ENCODE measurements around the gene UBR2. TPM values are rescaled to one million over a fixed set of nuclear protein-coding genes. Genes with fewer than 3 reads are reported as not detected.
"Not testable (repeated sequence)": the region's sequence is repeated elsewhere in the genome, so short reads cannot be mapped to it uniquely, and the experiment has no call there.

UBR2 gene
- total and polyA plus RNA-seq, 12 donors = 11.4 to 46.9 (median 30.2) TPM

DNA sequence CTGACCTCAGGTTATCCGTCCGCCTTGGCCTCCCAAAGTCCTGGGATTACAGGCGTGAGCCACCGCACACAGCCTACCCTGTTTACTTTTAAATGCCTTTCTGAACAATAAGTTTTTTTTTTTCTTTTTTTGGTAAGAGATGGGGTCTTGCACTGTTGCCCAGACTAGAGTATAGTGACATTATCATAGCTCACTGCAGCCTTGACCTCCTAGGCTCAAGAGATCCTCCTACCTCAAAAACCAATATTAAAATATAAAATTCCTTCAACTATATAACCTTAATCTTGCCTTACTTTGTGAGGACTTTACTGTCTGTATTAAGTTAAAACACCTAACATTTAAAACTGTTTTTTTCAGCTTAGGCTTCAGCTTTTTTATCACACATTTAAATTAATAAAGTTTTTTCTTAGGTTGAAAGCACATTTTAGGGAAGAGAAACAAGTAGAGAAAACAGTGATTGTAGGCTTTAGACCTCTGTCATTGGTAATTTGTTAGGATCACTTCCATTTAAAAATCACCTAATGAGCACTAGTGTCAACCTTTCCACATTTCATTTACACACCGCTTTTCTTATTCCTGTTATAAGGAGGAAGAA lies 2.9 kb downstream of the UBR2 start:
- intact Hi-C loops (cut with DNase I) = no loop called here
- Histone ChIP-seq H3K27me3 (no peaks in the 10 kb centered on the region), H3K27ac (no peak overlapping the region), H3K36me3 (replicated peaks in 1 of 2) (no peaks in the 10 kb centered on the region), H3K9me3 (replicated peaks in 1 of 3) (no peaks in the 10 kb centered on the region), H3K4me1 (replicated peaks in 1 of 2) (peaks cover 0 to 41% of the 10 kb centered on the region in 2 donors), H3K4me3 (no peak overlapping the region)
- TF ChIP-seq POLR2A (IDR thresholded peaks at IDR 0.05) (no peak), CTCF (IDR thresholded peaks at IDR 0.05) (no peak)
- 71 to 90% (median 77%) methylated on average over 5 of the region's 5 CpGs for WGBS, 4 donors
- DNase-seq = no peak

DNA sequence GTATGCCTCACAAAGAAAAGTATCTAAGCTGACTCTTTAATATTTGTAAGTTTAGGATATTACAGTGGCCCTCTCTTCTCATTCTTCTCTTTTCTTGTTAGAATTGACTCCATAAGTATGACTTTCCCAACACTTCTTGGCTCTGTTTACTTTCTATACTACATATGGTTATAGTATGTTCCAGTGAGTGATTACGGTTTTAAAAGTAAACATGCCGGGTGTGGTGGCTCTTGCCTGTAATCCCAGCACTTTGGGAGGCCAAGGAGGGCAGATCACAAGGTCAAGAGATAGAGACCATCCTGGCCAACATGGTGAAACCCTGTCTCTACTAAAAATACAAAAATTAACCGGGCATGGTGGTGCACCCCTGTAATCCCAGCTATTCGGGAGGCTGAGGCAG lies 3.4 kb downstream of the UBR2 start:
- intact Hi-C loops (cut with DNase I) = not testable (repeated sequence)

DNA sequence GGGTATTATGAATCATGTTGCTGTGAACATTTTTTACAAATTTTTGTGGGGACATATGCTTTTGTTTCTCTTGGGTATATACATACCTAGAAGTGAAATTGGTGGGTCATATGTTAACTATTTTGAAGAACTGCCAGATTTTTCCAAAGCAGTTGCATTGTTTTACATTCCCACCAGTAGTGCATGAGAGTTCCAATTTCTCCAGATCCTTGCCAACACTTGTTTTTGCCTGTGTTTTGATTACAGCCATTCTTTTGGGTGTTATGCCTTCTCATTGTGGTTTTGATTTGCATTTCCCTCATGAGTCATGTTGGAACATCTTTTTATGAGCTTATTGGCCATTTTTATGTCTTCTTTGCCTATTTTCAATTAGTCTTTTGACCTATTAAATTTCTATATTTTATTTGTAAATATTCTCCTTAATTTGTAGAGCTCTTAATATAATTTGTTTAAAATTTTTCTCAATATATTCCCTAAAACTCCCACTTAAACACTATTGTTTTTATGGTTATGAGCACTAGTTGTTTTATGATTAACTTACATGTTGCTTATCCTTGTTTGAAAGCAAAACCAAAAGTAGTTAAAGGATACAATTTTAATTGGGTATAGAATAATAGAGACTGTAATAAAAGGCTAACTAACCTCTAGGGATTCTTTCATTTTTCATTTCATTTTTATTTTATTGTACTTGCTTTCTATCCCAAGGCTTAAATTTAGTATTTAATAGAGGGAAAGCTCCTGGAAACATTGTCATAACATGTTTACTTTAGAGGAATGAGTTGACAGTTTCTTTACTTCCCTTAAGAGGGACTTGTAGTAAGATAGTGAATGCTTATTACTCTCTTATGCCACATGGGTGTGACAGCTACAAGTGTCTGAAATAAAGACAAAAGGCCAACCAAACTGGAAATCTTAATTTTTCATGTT lies 5.5 kb downstream of the UBR2 start:
- TF ChIP-seq CTCF (IDR thresholded peaks at IDR 0.05) (no peak), POLR2A (IDR thresholded peaks at IDR 0.05) (no peak)
- no peak overlapping the region for H3K4me3 ChIP-seq
- peaks cover 0 to 58% of the 10 kb centered on the region in 2 donors for H3K4me1 ChIP-seq (replicated peaks in 1 of 2)
- H3K9me3 ChIP-seq (replicated peaks in 1 of 3) = no peaks in the 10 kb centered on the region
- intact Hi-C loops (cut with DNase I) = no loop called here
- no peak for DNase-seq
- no peak overlapping the region for H3K27ac ChIP-seq
- peaks cover 0 to 9% of the 10 kb centered on the region in 2 donors for H3K36me3 ChIP-seq (replicated peaks in 1 of 2)
- no peaks in the 10 kb centered on the region for H3K27me3 ChIP-seq

More for the DNA sequence above, 3.4 kb downstream of the UBR2 start:
- not testable (repeated sequence) for H3K27ac ChIP-seq; H3K27me3 ChIP-seq; DNase-seq; H3K9me3 ChIP-seq (replicated peaks in 1 of 3); H3K36me3 ChIP-seq (replicated peaks in 1 of 2); H3K4me3 ChIP-seq
- 87 to 94% (median 92%) methylated on average over 4 of the region's 4 CpGs for WGBS, 4 donors
- peaks cover 0 to 47% of the 10 kb centered on the region in 2 donors for H3K4me1 ChIP-seq (replicated peaks in 1 of 2)

GRCh38 chr6:42571611-42572342 lies 7.9 kb downstream of the UBR2 start:
- Histone ChIP-seq H3K27ac (no peak overlapping the region), H3K27me3 (no peaks in the 10 kb centered on the region), H3K4me1 (replicated peaks in 1 of 2) (peaks cover 0 to 51% of the 10 kb centered on the region in 2 donors), H3K4me3 (no peak overlapping the region), H3K9me3 (replicated peaks in 1 of 3) (no peaks in the 10 kb centered on the region), H3K36me3 (replicated peaks in 1 of 2) (peaks cover 0 to 25% of the 10 kb centered on the region in 2 donors)
- intact Hi-C loops (cut with DNase I) = no loop called here
- TF ChIP-seq POLR2A (IDR thresholded peaks at IDR 0.05) = no peak
- peak in 1 of 6 experiments; percentile 10 for TF ChIP-seq CTCF (IDR thresholded peaks at IDR 0.05)
- no peak for DNase-seq
- WGBS, 4 donors = 62 to 72% (median 69%) methylated on average over 7 of the region's 7 CpGs

All from adrenal gland (tissue), 12 donors.